Natural killer cell (primary cell): ENCODE data around the gene NHEJ1. TPM values are rescaled to one million over a fixed set of nuclear protein-coding genes. Genes with fewer than 3 reads are reported as not detected.

ENCODE experiments used
- ATAC-seq, 3 donors: fragments of 150-1000 bp in 2 of 3; fragments of 200-7000 bp in 1 of 3; cut with Tn5 transposase; 1 replicate in 1 of 3; 2 replicates in 2 of 3; pipeline ENCODE4 v1.10.0; 2021; ENCODE audit warnings: mild to moderate bottlenecking in 2 of 3, moderate library complexity in 2 of 3
- DNase-seq, 2 donors: peaks; one replicate each; pipeline versions ENCODE4 v3.0.0 to v3.0.0-alpha.2; 2013 to 2021; ENCODE audit warnings: mixed read lengths in 1 of 2
- H3K27ac ChIP-seq: one replicate; pipeline ENCODE4 v1.5.1; 2013; ENCODE audit warnings: mild to moderate bottlenecking, low read length
- H3K27me3 ChIP-seq: one replicate; pipeline ENCODE4 v1.6.1; 2013; ENCODE audit warnings: low read length; ENCODE audit not compliant: control insufficient read depth, insufficient read depth
- H3K36me3 ChIP-seq: one replicate; pipeline ENCODE4 v1.6.1; 2013; ENCODE audit warnings: low read length; ENCODE audit not compliant: control insufficient read depth, insufficient read depth
- H3K4me1 ChIP-seq: one replicate; pipeline ENCODE4 v1.6.1; 2013; ENCODE audit warnings: low read length; ENCODE audit not compliant: control insufficient read depth, insufficient read depth
- H3K4me3 ChIP-seq: one replicate; pipeline ENCODE4 v1.5.1; 2013; ENCODE audit warnings: low read length
- H3K9me3 ChIP-seq: one replicate; pipeline ENCODE4 v1.6.1; 2013; ENCODE audit warnings: low read length; ENCODE audit not compliant: control insufficient read depth, insufficient read depth
- H3K27ac Mint-ChIP-seq, 2 donors: one replicate each; pipeline ENCODE4 v1.8.0; 2022; ENCODE audit warnings: mild to moderate bottlenecking in 2 of 2, mixed read lengths in 2 of 2, moderate library complexity in 1 of 2
- H3K27me3 Mint-ChIP-seq, 2 donors: one replicate each; pipeline ENCODE4 v1.8.0; 2022; ENCODE audit warnings: low read depth in 2 of 2, mixed read lengths in 2 of 2
- H3K36me3 Mint-ChIP-seq: one replicate; pipeline ENCODE4 v1.8.0; 2022; ENCODE audit warnings: mixed read lengths
- H3K4me1 Mint-ChIP-seq, 2 donors: one replicate each; pipeline ENCODE4 v1.8.0; 2022; ENCODE audit warnings: mixed read lengths in 2 of 2
- H3K4me3 Mint-ChIP-seq: one replicate; pipeline ENCODE4 v1.8.0; 2022; ENCODE audit warnings: mild to moderate bottlenecking, moderate library complexity, mixed read lengths
- H3K9me3 Mint-ChIP-seq, 2 donors: one replicate each; pipeline ENCODE4 v1.8.0; 2022; ENCODE audit warnings: mixed read lengths in 2 of 2
- CTCF ChIP-seq: fragments of 200-600 bp; IDR thresholded peaks from one replicate; pipeline ENCODE4 v1.8.0; 2022; ENCODE audit warnings: antibody characterized with exemption
- WGBS: methylation state at CpG from one replicate; pipeline ENCODE4 v1.1.7; 2013; ENCODE audit warnings: missing lambda C conversion rate; ENCODE audit not compliant: insufficient coverage; 5-methylcytosine and 5-hydroxymethylcytosine counted together
- intact Hi-C: fragments of 100-400 bp; cut with micrococcal nuclease; formaldehyde crosslinking; loops from one replicate; pipeline ENCODE4 v1.14.2; 2022
- total RNA-seq, 4 donors: library from RNA; stranded (reverse); fragments of 120-200 nt in 1 of 4; gene quantifications; one replicate each; pipeline versions ENCODE4 v1.2.3 to v1.2.4, GENCODE V29; 2013 to 2022

NHEJ1 gene
- total RNA-seq, 3 donors from 2014 or later (not counting 1 experiment from before 2014, with no cell fraction given): 9.9 to 12.7 (median 11.0) TPM

- intact Hi-C loops: no loop called here
Measured at GRCh38 chr2:219125225-219125885, 35.3 kb downstream of the NHEJ1 start.

GRCh38 chr2:219124381-219125110 is 36.1 kb downstream of the NHEJ1 start:
- peak; percentile 79 to 95 (median 81) for ATAC-seq
- peak overlapping the region; percentile 28 for H3K27ac ChIP-seq

More at GRCh38 chr2:219125225-219125885, 35.3 kb downstream of the NHEJ1 start:
- 79% methylated on average over 9 of the region's 10 CpGs for WGBS
- Mint-ChIP-seq H3K27me3 (no peaks in the 10 kb centered on the region), H3K4me1 (peaks cover 52% of the 10 kb centered on the region in 2 donors), H3K9me3 (no peaks in the 10 kb centered on the region), H3K4me3 (no peak overlapping the region), H3K36me3 (no peaks in the 10 kb centered on the region), H3K27ac (peak overlapping the region; percentile 57 to 84)
- Histone ChIP-seq H3K36me3 (no peaks in the 10 kb centered on the region), H3K4me3 (no peak overlapping the region), H3K4me1 (peaks cover 23% of the 10 kb centered on the region), H3K27me3 (no peaks in the 10 kb centered on the region), H3K27ac (no peak overlapping the region), H3K9me3 (no peaks in the 10 kb centered on the region)
- no peak for DNase-seq
- TF ChIP-seq CTCF: no peak
- no peak for ATAC-seq

GRCh38 chr2:219123356-219124135 is 37.1 kb downstream of the NHEJ1 start:
- ATAC-seq: peak in 1 of 3 donors; percentile 14

More at GRCh38 chr2:219124381-219125110, 36.1 kb downstream of the NHEJ1 start:
- Mint-ChIP-seq H3K4me3 (peak overlapping the region; percentile 85), H3K36me3 (no peaks in the 10 kb centered on the region), H3K4me1 (peaks cover 52 to 55% of the 10 kb centered on the region in 2 donors), H3K27me3 (no peaks in the 10 kb centered on the region), H3K9me3 (no peaks in the 10 kb centered on the region), H3K27ac (peak overlapping the region; percentile 57 to 84)
- peak; percentile 34 to 45 for DNase-seq
- Histone ChIP-seq H3K4me3 (no peak overlapping the region), H3K36me3 (no peaks in the 10 kb centered on the region), H3K9me3 (no peaks in the 10 kb centered on the region), H3K27me3 (no peaks in the 10 kb centered on the region), H3K4me1 (peaks cover 23% of the 10 kb centered on the region)
- intact Hi-C loops: no loop called here
- 20% methylated on average over 3 of the region's 4 CpGs for WGBS
- no peak for TF ChIP-seq CTCF

More at GRCh38 chr2:219123356-219124135, 37.1 kb downstream of the NHEJ1 start:
- WGBS: 87% methylated on average over 7 of the region's 8 CpGs
- no peak for TF ChIP-seq CTCF
- Histone ChIP-seq H3K27me3 (no peaks in the 10 kb centered on the region), H3K27ac (peak overlapping the region; percentile 28), H3K36me3 (no peaks in the 10 kb centered on the region), H3K4me3 (no peak overlapping the region), H3K4me1 (peaks cover 23% of the 10 kb centered on the region), H3K9me3 (no peaks in the 10 kb centered on the region)
- Mint-ChIP-seq H3K9me3 (no peaks in the 10 kb centered on the region), H3K36me3 (no peaks in the 10 kb centered on the region), H3K27ac (peak overlapping the region; percentile 57 to 84), H3K4me3 (peak overlapping the region; percentile 85), H3K27me3 (no peaks in the 10 kb centered on the region), H3K4me1 (peaks cover 47 to 53% of the 10 kb centered on the region in 2 donors)
- no peak for DNase-seq
- intact Hi-C loops: no loop called here
